ENCODE data around the gene TFF2. TPM values are rescaled to one million over a fixed set of nuclear protein-coding genes. Genes with fewer than 3 reads are reported as not detected.

Gene TFF2
- polyA plus RNA-seq, 1 of the 3 experiments (the other 2 are of a cell fraction), result not detected

DNA sequence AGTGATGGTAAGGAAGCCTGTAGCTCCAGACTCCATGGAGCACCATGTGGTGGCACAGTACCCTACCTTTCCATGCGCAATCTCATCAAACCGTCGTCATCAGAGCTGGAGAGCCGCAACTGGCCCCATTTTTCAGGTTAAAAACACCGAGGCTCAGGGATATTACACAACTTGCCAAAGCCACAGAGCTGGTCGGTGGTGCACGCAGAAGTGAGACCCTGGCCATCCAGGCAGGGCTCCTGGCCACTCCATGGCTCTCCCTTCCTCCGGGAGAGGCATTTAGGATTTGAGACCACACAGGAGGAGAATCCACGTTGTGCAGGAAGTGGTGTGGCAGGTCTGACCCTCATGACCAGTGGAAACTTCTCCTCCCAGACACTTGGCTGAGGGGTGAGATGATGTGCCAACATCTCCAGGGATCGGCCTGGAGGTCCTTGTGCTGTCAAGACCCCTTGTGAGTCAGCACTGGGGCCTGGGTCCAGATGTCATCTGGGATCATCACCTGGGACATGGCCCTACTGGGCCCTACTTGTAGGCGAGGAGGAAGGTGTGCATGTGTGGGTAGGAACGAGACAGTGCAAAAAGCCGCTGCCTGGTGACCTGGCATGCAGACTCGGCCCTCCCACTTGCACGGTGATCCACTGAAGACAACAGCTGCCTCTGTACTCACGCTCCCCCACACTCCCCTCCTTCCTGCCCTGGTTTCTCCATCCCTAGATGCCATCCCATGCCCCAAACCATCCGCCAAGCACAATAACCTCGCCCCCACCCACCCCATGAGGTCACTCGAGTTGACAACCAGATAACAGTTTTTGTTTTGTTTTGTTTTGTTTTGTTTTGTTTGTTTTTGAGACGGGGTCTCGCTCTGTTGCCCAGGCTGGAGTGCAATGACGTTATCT lies 46.0 kb downstream of the TFF2 start:
- 52% methylated on average over 18 of the region's 22 CpGs for WGBS (ENCODE audit: low lambda C conversion rate)

More for the DNA sequence above, 46.0 kb downstream of the TFF2 start:
- Histone ChIP-seq H3K4me2 (no peak overlapping the region), H3K36me3 (replicated peaks in 1 of 2; ENCODE audit: control insufficient read depth in 1 of 2, insufficient read depth in 2 of 2, low read length in 1 of 2) (no peaks in the 10 kb centered on the region), H3K4me1 (ENCODE audit: control insufficient read depth in 1 of 2, insufficient read depth in 2 of 2, low read depth in 1 of 2, low read length in 1 of 2) (peaks cover 0 to 13% of the 10 kb centered on the region in 2 experiments; a peak in 1 of 4 replicates), H3K4me3 (ENCODE audit: low read depth in 2 of 2, low read length in 1 of 2) (no peak overlapping the region), H3K79me2 (ENCODE audit: insufficient read depth) (no peaks in the 10 kb centered on the region), H3K27ac (ENCODE audit: low read depth in 2 of 2, low read length in 1 of 2) (no peak overlapping the region), H4K20me1 (ENCODE audit: insufficient read depth) (no peaks in the 10 kb centered on the region), H3F3A (replicated peaks; ENCODE audit: insufficient read depth) (no peaks in the 10 kb centered on the region), H3K9ac (no peak overlapping the region), H3K27me3 (ENCODE audit: insufficient read depth) (no peaks in the 10 kb centered on the region), H2AFZ (ENCODE audit: low read depth) (no peak overlapping the region), H3K9me2 (no peaks in the 10 kb centered on the region), H3K9me3 (no peaks in the 10 kb centered on the region)
- ChIA-PET CTCF (no interaction called here), POLR2A (no interaction called here)
- TF ChIP-seq FOXM1 (IDR thresholded peaks at IDR 0.05; ENCODE audit: low read depth) (no peak), TAF1 (IDR thresholded peaks at IDR 0.05; ENCODE audit: borderline replicate concordance, low read depth, low read length) (no peak), SIN3A (IDR thresholded peaks at IDR 0.05; ENCODE audit: borderline replicate concordance, low read depth, low read length) (no peak), EP300 (IDR thresholded peaks at IDR 0.05; ENCODE audit: borderline replicate concordance in 1 of 2, low read depth in 1 of 2, low read length in 1 of 2) (no peak), FOXJ3 (CRISPR knock-in tag; IDR thresholded peaks at IDR 0.05) (no peak), TCF12 (IDR thresholded peaks at IDR 0.05) (no peak), YY1 (IDR thresholded peaks at IDR 0.05; ENCODE audit: low read depth) (no peak), JUND (IDR thresholded peaks at IDR 0.05) (no peak), TEAD4 (IDR thresholded peaks at IDR 0.05; ENCODE audit: borderline replicate concordance, insufficient read depth) (no peak), EZH2phosphoT487 (IDR thresholded peaks at IDR 0.05; ENCODE audit: borderline replicate concordance, low read depth) (no peak), RFX5 (IDR thresholded peaks at IDR 0.05; ENCODE audit: low read length) (no peak), NRF1 (IDR thresholded peaks at IDR 0.05; ENCODE audit: low read depth, low read length) (no peak)
- TF ChIP-seq, protein P1, sequence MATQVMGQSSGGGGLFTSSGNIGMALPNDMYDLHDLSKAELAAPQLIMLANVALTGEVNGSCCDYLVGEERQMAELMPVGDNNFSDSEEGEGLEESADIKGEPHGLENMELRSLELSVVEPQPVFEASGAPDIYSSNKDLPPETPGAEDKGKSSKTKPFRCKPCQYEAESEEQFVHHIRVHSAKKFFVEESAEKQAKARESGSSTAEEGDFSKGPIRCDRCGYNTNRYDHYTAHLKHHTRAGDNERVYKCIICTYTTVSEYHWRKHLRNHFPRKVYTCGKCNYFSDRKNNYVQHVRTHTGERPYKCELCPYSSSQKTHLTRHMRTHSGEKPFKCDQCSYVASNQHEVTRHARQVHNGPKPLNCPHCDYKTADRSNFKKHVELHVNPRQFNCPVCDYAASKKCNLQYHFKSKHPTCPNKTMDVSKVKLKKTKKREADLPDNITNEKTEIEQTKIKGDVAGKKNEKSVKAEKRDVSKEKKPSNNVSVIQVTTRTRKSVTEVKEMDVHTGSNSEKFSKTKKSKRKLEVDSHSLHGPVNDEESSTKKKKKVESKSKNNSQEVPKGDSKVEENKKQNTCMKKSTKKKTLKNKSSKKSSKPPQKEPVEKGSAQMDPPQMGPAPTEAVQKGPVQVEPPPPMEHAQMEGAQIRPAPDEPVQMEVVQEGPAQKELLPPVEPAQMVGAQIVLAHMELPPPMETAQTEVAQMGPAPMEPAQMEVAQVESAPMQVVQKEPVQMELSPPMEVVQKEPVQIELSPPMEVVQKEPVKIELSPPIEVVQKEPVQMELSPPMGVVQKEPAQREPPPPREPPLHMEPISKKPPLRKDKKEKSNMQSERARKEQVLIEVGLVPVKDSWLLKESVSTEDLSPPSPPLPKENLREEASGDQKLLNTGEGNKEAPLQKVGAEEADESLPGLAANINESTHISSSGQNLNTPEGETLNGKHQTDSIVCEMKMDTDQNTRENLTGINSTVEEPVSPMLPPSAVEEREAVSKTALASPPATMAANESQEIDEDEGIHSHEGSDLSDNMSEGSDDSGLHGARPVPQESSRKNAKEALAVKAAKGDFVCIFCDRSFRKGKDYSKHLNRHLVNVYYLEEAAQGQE (IDR thresholded peaks at IDR 0.05; ENCODE audit: low read depth, low read length), result no peak
- TF ChIP-seq, protein P2, sequence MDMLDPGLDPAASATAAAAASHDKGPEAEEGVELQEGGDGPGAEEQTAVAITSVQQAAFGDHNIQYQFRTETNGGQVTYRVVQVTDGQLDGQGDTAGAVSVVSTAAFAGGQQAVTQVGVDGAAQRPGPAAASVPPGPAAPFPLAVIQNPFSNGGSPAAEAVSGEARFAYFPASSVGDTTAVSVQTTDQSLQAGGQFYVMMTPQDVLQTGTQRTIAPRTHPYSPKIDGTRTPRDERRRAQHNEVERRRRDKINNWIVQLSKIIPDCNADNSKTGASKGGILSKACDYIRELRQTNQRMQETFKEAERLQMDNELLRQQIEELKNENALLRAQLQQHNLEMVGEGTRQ (IDR thresholded peaks at IDR 0.05; ENCODE audit: borderline replicate concordance, low read depth, low read length), result no peak
- TF ChIP-seq, protein P3, sequence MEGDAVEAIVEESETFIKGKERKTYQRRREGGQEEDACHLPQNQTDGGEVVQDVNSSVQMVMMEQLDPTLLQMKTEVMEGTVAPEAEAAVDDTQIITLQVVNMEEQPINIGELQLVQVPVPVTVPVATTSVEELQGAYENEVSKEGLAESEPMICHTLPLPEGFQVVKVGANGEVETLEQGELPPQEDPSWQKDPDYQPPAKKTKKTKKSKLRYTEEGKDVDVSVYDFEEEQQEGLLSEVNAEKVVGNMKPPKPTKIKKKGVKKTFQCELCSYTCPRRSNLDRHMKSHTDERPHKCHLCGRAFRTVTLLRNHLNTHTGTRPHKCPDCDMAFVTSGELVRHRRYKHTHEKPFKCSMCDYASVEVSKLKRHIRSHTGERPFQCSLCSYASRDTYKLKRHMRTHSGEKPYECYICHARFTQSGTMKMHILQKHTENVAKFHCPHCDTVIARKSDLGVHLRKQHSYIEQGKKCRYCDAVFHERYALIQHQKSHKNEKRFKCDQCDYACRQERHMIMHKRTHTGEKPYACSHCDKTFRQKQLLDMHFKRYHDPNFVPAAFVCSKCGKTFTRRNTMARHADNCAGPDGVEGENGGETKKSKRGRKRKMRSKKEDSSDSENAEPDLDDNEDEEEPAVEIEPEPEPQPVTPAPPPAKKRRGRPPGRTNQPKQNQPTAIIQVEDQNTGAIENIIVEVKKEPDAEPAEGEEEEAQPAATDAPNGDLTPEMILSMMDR (IDR thresholded peaks at IDR 0.05), result no peak
- TF ChIP-seq, protein P4, sequence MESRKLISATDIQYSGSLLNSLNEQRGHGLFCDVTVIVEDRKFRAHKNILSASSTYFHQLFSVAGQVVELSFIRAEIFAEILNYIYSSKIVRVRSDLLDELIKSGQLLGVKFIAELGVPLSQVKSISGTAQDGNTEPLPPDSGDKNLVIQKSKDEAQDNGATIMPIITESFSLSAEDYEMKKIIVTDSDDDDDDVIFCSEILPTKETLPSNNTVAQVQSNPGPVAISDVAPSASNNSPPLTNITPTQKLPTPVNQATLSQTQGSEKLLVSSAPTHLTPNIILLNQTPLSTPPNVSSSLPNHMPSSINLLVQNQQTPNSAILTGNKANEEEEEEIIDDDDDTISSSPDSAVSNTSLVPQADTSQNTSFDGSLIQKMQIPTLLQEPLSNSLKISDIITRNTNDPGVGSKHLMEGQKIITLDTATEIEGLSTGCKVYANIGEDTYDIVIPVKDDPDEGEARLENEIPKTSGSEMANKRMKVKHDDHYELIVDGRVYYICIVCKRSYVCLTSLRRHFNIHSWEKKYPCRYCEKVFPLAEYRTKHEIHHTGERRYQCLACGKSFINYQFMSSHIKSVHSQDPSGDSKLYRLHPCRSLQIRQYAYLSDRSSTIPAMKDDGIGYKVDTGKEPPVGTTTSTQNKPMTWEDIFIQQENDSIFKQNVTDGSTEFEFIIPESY (IDR thresholded peaks at IDR 0.05; ENCODE audit: borderline replicate concordance, low read depth), result no peak
- TF ChIP-seq, protein P5, sequence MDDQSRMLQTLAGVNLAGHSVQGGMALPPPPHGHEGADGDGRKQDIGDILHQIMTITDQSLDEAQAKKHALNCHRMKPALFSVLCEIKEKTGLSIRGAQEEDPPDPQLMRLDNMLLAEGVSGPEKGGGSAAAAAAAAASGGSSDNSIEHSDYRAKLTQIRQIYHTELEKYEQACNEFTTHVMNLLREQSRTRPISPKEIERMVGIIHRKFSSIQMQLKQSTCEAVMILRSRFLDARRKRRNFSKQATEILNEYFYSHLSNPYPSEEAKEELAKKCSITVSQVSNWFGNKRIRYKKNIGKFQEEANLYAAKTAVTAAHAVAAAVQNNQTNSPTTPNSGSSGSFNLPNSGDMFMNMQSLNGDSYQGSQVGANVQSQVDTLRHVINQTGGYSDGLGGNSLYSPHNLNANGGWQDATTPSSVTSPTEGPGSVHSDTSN (IDR thresholded peaks at IDR 0.05), result no peak
- TF ChIP-seq, protein P6, sequence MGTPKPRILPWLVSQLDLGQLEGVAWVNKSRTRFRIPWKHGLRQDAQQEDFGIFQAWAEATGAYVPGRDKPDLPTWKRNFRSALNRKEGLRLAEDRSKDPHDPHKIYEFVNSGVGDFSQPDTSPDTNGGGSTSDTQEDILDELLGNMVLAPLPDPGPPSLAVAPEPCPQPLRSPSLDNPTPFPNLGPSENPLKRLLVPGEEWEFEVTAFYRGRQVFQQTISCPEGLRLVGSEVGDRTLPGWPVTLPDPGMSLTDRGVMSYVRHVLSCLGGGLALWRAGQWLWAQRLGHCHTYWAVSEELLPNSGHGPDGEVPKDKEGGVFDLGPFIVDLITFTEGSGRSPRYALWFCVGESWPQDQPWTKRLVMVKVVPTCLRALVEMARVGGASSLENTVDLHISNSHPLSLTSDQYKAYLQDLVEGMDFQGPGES (IDR thresholded peaks at IDR 0.05; ENCODE audit: low read depth, low read length), result no peak
- no peak for DNase-seq

Measured in SK-N-SH (cell line).